ENCODE measurements around the gene SLC9A7.

The SLC9A7 gene

GRCh38 chrX:46777971-46778810, 19.3 kb upstream of the SLC9A7 start:
- DNase-seq (ENCODE audit: insufficient read length) (no peak), FAIRE-seq (peak; percentile 24)
- no peak for TF ChIP-seq POLR2A (IDR thresholded peaks at IDR 0.05; ENCODE audit: low read depth, low read length)
- no peak for TF ChIP-seq POLR2AphosphoS5 (IDR thresholded peaks at IDR 0.05; ENCODE audit: low read depth, low read length)
- no peak for TF ChIP-seq TAF1 (IDR thresholded peaks at IDR 0.05; ENCODE audit: borderline replicate concordance, low read depth, low read length)

DNA sequence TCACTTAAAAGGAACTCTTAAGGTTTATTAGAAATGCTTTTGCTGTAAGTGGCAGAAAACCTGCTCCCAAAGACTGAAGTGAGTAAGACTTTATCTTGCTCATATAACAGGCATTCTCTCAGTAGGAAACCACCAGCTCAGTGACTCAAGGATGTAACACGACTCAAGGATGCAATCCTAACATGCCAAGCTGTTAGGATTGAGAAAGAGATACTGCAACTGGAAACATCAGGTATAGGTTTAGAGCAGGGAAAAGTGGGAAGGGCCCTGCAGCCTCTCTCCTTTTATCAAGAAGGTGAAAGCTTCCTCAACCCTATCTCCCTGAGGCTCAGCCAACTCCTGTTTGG, 11.9 kb upstream of the SLC9A7 start:
- TF ChIP-seq POLR2A (IDR thresholded peaks at IDR 0.05; ENCODE audit: low read depth, low read length) (no peak), POLR2AphosphoS5 (IDR thresholded peaks at IDR 0.05; ENCODE audit: low read depth, low read length) (no peak), TAF1 (IDR thresholded peaks at IDR 0.05; ENCODE audit: borderline replicate concordance, low read depth, low read length) (no peak)
- DNase-seq (ENCODE audit: insufficient read length) (no peak), FAIRE-seq (no peak)

- no peak for DNase-seq (ENCODE audit: insufficient read length)
- no peak for FAIRE-seq
Measured at GRCh38 chrX:46770000-46770816, 11.3 kb upstream of the SLC9A7 start.

DNA sequence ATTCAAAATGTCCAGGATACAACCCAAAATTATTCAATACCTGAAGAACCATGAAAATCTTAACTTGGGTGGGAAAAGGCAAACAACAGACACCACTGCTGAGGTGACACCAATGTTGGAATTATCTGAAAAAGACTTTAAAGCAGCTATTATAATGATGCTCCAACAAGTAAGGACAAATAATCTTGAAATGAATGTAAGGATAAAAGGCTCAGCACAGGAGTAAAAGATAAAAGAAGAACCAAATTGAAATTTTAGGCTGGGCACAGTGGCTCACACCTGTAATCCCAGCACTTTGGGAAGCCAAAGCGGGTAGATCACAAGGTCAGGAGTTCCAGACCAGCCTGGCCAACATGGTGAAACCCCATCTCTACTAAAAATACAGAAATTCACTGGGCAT, 4.0 kb upstream of the SLC9A7 start:
- no peak for DNase-seq (ENCODE audit: insufficient read length)
- no peak for FAIRE-seq
- TF ChIP-seq POLR2A (IDR thresholded peaks at IDR 0.05; ENCODE audit: low read depth, low read length) (no peak), TAF1 (IDR thresholded peaks at IDR 0.05; ENCODE audit: borderline replicate concordance, low read depth, low read length) (no peak), POLR2AphosphoS5 (IDR thresholded peaks at IDR 0.05; ENCODE audit: low read depth, low read length) (no peak)

More at GRCh38 chrX:46770000-46770816, 11.3 kb upstream of the SLC9A7 start:
- TF ChIP-seq TAF1 (IDR thresholded peaks at IDR 0.05; ENCODE audit: borderline replicate concordance, low read depth, low read length) (no peak), POLR2AphosphoS5 (IDR thresholded peaks at IDR 0.05; ENCODE audit: low read depth, low read length) (no peak), POLR2A (IDR thresholded peaks at IDR 0.05; ENCODE audit: low read depth, low read length) (no peak)

DNA sequence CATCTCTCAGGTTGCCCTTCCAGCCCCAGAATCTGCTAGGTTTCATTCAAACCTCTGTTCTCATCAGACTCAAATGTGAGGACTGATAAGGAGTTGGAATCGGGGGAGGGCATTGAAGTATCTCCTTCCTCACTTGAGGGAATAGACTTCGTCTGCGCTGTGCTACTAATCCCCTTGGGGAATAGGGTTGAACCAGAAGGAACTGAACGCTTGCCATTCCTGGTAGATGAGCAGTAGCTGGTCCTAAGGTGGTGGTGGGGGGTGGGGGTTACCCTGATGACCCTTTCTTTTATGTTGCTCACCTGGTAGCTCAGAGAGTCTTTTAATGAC, 692 bp upstream of the SLC9A7 start:
- DNase-seq (ENCODE audit: insufficient read length): no peak
- TF ChIP-seq POLR2AphosphoS5 (IDR thresholded peaks at IDR 0.05; ENCODE audit: low read depth, low read length): no peak
- no peak for TF ChIP-seq POLR2A (IDR thresholded peaks at IDR 0.05; ENCODE audit: low read depth, low read length)
- TF ChIP-seq TAF1 (IDR thresholded peaks at IDR 0.05; ENCODE audit: borderline replicate concordance, low read depth, low read length): no peak
- no peak for FAIRE-seq

DNA sequence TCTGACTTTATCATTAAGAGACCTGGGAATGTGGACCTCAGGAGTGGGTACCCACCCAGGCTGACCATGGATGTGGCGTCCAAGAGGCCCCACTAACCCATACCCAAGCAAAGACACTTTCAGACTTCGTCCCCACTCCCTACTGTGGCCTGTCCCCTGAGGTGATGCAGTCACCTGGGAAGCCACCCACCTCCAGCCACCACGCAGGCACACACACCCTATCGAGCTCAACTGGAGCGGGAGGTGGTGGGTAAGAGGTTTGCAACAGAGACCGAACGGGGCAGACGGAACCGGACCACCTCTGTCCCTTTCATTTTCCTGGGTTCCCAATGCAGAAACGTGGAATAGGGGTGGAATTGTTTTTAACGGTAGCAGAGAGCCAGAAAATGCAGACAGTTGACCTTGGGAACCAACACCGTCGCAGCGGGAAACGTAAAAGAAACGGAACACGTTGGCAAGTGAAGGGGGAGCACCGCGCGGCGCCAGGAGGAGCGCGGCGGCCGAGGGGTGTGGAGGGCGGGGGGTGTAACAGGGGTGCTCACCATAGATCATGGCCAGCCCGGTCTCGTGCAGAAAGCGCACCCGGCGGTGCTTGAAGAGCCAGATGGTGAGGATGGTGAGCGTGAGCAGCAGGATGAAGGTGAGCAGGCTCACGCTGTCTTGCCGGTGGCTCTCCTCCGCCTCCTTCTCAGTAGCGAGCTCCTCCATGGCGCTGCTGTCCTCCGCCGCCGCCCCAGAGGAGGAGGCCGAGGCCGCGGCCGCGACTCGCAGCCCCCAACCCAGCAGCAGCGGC, 559 bp downstream of the SLC9A7 start:
- DNase-seq (ENCODE audit: insufficient read length) (no peak), FAIRE-seq (peak; percentile 73)
- TF ChIP-seq POLR2A (IDR thresholded peaks at IDR 0.05; ENCODE audit: low read depth, low read length): no peak
- no peak for TF ChIP-seq POLR2AphosphoS5 (IDR thresholded peaks at IDR 0.05; ENCODE audit: low read depth, low read length)
- no peak for TF ChIP-seq TAF1 (IDR thresholded peaks at IDR 0.05; ENCODE audit: borderline replicate concordance, low read depth, low read length)

- FAIRE-seq (peak; percentile 67), DNase-seq (ENCODE audit: insufficient read length) (no peak)
- no peak for TF ChIP-seq POLR2AphosphoS5 (IDR thresholded peaks at IDR 0.05; ENCODE audit: low read depth, low read length)
- no peak for TF ChIP-seq TAF1 (IDR thresholded peaks at IDR 0.05; ENCODE audit: borderline replicate concordance, low read depth, low read length)
- TF ChIP-seq POLR2A (IDR thresholded peaks at IDR 0.05; ENCODE audit: low read depth, low read length): no peak
Measured at GRCh38 chrX:46757593-46757992, 1.3 kb downstream of the SLC9A7 start.

DNA sequence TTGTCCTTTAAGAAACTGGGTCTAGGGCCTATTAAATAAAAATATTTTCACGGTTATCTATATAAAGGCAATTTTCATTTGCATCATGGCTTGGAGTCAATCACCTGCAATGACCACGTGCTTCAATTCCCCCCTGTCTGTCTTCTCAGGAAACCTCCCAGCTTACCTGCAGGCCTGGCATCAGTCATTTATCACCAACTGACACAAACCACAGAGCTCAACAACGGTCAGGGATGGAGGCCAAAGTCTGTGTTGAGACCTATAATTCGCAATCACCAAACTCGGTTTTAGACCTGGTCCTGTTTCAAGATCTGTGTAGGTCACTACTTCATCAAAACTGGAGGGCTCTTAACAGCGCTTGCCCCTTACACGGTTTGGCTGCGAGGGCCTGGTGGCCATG, 1.9 kb downstream of the SLC9A7 start:
- TF ChIP-seq POLR2A (IDR thresholded peaks at IDR 0.05; ENCODE audit: low read depth, low read length): no peak
- TF ChIP-seq TAF1 (IDR thresholded peaks at IDR 0.05; ENCODE audit: borderline replicate concordance, low read depth, low read length): no peak
- no peak for DNase-seq (ENCODE audit: insufficient read length)
- peak; percentile 64 for FAIRE-seq

GRCh38 chrX:46755671-46756070, 3.2 kb downstream of the SLC9A7 start:
- TF ChIP-seq POLR2AphosphoS5 (IDR thresholded peaks at IDR 0.05; ENCODE audit: low read depth, low read length) (no peak), POLR2A (IDR thresholded peaks at IDR 0.05; ENCODE audit: low read depth, low read length) (no peak), TAF1 (IDR thresholded peaks at IDR 0.05; ENCODE audit: borderline replicate concordance, low read depth, low read length) (no peak)
- DNase-seq (ENCODE audit: insufficient read length) (no peak), FAIRE-seq (peak; percentile 24)

DNA sequence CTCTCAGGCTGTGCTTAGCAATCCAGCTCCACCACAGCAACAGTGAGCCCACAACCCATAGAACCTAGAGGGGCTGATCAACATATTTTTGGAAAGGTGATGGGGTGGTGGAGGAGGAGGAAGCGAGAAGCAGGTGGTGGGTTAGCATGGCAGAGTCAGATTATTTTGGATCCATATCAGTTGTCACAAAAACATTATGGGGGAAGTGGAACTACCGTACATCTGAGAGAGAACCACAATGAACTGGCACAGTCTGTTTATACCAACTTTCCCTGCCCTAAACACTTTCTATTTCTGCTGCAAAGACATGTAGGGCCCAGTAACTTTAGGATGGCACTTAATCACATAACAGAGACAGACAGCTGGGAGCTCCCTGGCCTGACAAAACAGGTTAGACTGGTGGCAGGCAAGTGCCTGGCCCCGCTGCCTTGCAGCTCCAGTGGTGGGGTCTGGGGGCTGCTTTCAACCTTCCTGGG, 4.3 kb downstream of the SLC9A7 start:
- FAIRE-seq: peak; percentile 84
- DNase-seq (ENCODE audit: insufficient read length): no peak
- TF ChIP-seq TAF1 (IDR thresholded peaks at IDR 0.05; ENCODE audit: borderline replicate concordance, low read depth, low read length): no peak
- TF ChIP-seq POLR2AphosphoS5 (IDR thresholded peaks at IDR 0.05; ENCODE audit: low read depth, low read length): no peak
- no peak for TF ChIP-seq POLR2A (IDR thresholded peaks at IDR 0.05; ENCODE audit: low read depth, low read length)

DNA sequence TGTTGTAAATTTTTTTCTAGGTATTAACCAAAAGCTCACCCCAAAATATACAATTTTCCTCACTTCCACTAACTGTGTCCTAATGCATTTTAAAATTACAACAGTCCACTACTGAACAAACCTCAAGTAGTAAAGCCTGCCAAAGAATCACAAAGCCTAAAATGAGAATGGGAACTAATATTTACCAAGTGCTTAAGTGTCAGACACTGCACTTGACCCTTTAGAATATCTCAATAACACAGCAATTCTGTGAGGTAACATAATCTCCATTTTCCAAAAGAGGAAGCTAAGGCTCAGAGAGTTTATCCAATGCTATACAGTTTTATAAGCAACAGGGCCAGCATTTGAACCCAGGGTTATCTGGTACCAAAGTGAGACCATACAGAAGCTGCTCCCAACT, 4.9 kb downstream of the SLC9A7 start:
- FAIRE-seq: no peak
- TF ChIP-seq POLR2A (IDR thresholded peaks at IDR 0.05; ENCODE audit: low read depth, low read length): no peak
- TF ChIP-seq TAF1 (IDR thresholded peaks at IDR 0.05; ENCODE audit: borderline replicate concordance, low read depth, low read length): no peak
- DNase-seq (ENCODE audit: insufficient read length): no peak
